Amygdala (tissue), 56 donors: Measurements from ENCODE around the gene EMCN.
"Not testable (repeated sequence)": the region's sequence is repeated elsewhere in the genome, so short reads cannot be mapped to it uniquely, and the experiment has no call there.

Experiments used
- DNase-seq, 56 donors: peaks; one replicate each; lab custom pipeline; 2025; lab: John Stamatoyannopoulos, UW

Gene EMCN

GRCh38 chr4:100517864-100518341 is at the start of gene EMCN:
Gene EMCN, minus strand, starts transcription at chr4:100518022. Its CDS starts 108 bp downstream, at chr4:100517914.
- no peak for DNase-seq

- no peak for DNase-seq
Observed at GRCh38 chr4:100566396-100566795, 48.6 kb upstream of the EMCN start.

- DNase-seq, result no peak
Observed at GRCh38 chr4:100557306-100557705, 39.5 kb upstream of the EMCN start.

GRCh38 chr4:100555611-100556337 is 38.0 kb upstream of the EMCN start:
- no peak for DNase-seq

GRCh38 chr4:100548200-100548560 is 30.4 kb upstream of the EMCN start:
- DNase-seq, result no peak

- DNase-seq, result no peak
Observed at GRCh38 chr4:100547541-100548199, 29.8 kb upstream of the EMCN start.

GRCh38 chr4:100545427-100545826 is 27.6 kb upstream of the EMCN start:
- no peak for DNase-seq

GRCh38 chr4:100540131-100540530 is 22.3 kb upstream of the EMCN start:
- DNase-seq, result no peak

- DNase-seq, result no peak
Observed at GRCh38 chr4:100539706-100540105, 21.9 kb upstream of the EMCN start.

- no peak for DNase-seq
Observed at GRCh38 chr4:100533741-100534140, 15.9 kb upstream of the EMCN start.

- not testable (repeated sequence) for DNase-seq
Observed at GRCh38 chr4:100530161-100530560, 12.3 kb upstream of the EMCN start.

GRCh38 chr4:100525686-100526085 is 7.9 kb upstream of the EMCN start:
- DNase-seq, result no peak

GRCh38 chr4:100519205-100519604 is 1.4 kb upstream of the EMCN start:
- no peak for DNase-seq

GRCh38 chr4:100516225-100516624 is 1.6 kb downstream of the EMCN start:
- no peak for DNase-seq

- DNase-seq, result no peak
Observed at GRCh38 chr4:100511896-100512295, 5.9 kb downstream of the EMCN start.

GRCh38 chr4:100510551-100510950 is 7.3 kb downstream of the EMCN start:
- DNase-seq, result no peak

- no peak for DNase-seq
Observed at GRCh38 chr4:100509386-100509785, 8.4 kb downstream of the EMCN start.

GRCh38 chr4:100508691-100509090 is 9.1 kb downstream of the EMCN start:
- DNase-seq, result no peak

- DNase-seq, result no peak
Observed at GRCh38 chr4:100504086-100504874, 13.5 kb downstream of the EMCN start.

- DNase-seq, result no peak
Observed at GRCh38 chr4:100497791-100498190, 20.0 kb downstream of the EMCN start.

- DNase-seq, result no peak
Observed at GRCh38 chr4:100495074-100495473, 22.7 kb downstream of the EMCN start.
